SK-N-SH (cell line): Measurements from ENCODE around the gene PCGF2.

Source experiments
- CTCF ChIP-seq: fragments of 200-600 bp; sonication (generic); IDR thresholded peaks from 2 replicates; pipeline ENCODE4 v1.6.1; 2017; ENCODE audit warnings: antibody characterized with exemption, mild to moderate bottlenecking, moderate library complexity
- ELF1 ChIP-seq: IDR thresholded peaks from 2 replicates; pipeline ENCODE4 v1.4.0; 2012
- EP300 ChIP-seq, 2 experiments: IDR thresholded peaks; 2 replicates each; pipeline versions ENCODE4 v1.4.0 to v1.6.1; 2012; ENCODE audit warnings: borderline replicate concordance in 1 of 2, low read depth in 1 of 2, low read length in 1 of 2
- GABPA ChIP-seq: IDR thresholded peaks from 2 replicates; pipeline ENCODE4 v1.4.0; 2012; ENCODE audit warnings: low read depth, mild to moderate bottlenecking
- POLR2AphosphoS5 ChIP-seq: IDR thresholded peaks from 2 replicates; pipeline ENCODE4 v1.6.1; 2012; ENCODE audit warnings: low read depth, low read length

GRCh38 chr17:38719289-38719942 is 28.7 kb downstream of the PCGF2 start:
- no peak for TF ChIP-seq CTCF
- TF ChIP-seq POLR2AphosphoS5: no peak
- no peak for TF ChIP-seq GABPA
- TF ChIP-seq EP300 (IDR thresholded peaks at IDR 0.05; ENCODE audit: borderline replicate concordance in 1 of 2, low read depth in 1 of 2, low read length in 1 of 2): no peak
- no peak for TF ChIP-seq ELF1
